ENCODE measurements around the gene TENM3.

- TF ChIP-seq EZH2 (IDR thresholded peaks at IDR 0.05) (no peak), POLR2AphosphoS5 (IDR thresholded peaks at IDR 0.05; ENCODE audit: borderline replicate concordance, low read depth, low read length) (no peak), FOXP2 (optimal IDR thresholded peaks at IDR 0.05; ENCODE audit: control extremely low read depth, extremely low read length, insufficient read depth) (no peak)
Observed at GRCh38 chr4:182426901-182427300, 183.7 kb downstream of the TENM3 start.
